D341Med (cell line): ENCODE measurements around the gene PIK3CD.

ENCODE experiments used
- DNase-seq: peaks from one replicate; pipeline ENCODE4 v3.0.0; 2012; ENCODE audit warnings: low spot score

PIK3CD gene

DNA sequence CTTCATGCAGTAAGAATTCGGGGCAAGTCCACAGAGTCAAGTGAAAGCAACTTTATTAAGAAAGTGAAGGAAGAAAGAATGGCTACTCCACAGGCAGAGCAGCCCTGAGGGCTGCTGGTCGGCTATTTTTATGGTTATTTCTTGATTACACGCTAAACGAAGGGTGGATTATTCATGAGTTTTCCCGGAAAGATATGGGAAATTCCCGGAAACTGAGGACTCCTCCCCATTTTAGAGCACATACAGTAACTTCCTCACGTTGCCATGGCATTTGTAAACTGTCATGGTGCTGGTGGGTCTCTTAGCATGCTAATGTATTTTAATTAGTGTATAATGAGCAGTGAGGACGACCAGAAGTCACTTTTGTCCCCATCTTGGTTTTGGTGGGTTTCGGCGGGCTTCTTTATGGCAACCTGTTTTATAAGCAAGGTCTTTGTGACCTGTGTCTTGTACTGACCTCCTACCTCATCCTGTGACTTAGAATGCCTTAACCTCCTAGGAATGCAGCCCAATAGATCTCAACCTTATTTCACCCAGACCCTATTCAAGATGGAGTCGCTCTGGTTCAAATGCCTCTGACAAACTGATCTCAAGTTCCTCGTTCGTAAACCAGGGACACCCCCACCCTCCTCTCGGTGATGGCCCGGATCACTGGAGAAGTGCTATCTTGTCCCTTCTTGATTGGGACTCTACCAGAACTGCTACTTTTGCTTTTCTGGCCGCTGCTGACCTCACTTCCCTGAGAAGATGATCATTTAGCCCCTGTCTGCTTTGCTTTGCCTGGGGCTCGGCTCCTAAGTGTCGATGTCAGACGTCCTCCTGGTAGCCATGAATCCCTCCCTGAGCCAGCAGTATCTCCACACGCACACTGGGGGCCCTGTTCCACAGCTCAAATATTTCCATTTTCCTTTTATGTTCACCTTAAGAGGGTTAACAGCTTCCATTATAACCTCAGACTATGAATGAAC is 123.5 kb downstream of the PIK3CD start:
- DNase-seq, result no peak

DNA sequence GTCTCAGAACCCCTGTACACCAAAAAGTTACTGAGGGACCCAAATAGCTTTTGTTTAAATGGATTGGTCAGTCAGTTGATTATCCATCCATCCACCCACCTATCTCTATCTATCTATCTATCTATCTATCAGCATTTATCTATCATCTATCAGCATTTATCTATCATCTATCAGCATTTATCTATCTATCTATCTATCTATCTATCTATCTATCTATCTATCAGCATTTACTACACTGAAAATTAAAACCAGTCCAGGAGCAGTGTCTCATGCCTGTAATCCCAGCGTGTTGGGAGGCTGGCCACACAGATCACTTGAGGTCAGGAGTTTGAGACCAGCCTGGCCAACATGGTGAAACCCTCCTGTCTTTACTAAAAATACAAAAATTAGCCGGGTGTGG is 125.2 kb downstream of the PIK3CD start:
- no peak for DNase-seq
